HG02840 (cell line): ENCODE data around the gene UCN.

Experiments used
- ATAC-seq: cut with Tn5 transposase; IDR thresholded peaks from one replicate; pipeline ENCODE4 v1.9.1; 2021; ENCODE audit warnings: mild to moderate bottlenecking, moderate library complexity, moderate number of reproducible peaks; ENCODE audit not compliant: unreplicated experiment, low FRiP score

UCN gene

GRCh38 chr2:27263287-27264252 lies 44.7 kb downstream of the UCN start:
- no peak for ATAC-seq

- ATAC-seq, result no peak
Measured at GRCh38 chr2:27262379-27263286, 45.6 kb downstream of the UCN start, which contains the start of gene SLC30A3. Gene SLC30A3, minus strand, starts transcription at chr2:27263047. Its CDS starts 141 bp downstream, at chr2:27262906.

- no peak for ATAC-seq
Measured at GRCh38 chr2:27261926-27262298, 46.3 kb downstream of the UCN start.

- no peak for ATAC-seq
Measured at GRCh38 chr2:27261241-27261925, 46.9 kb downstream of the UCN start.

GRCh38 chr2:27258051-27258450 lies 50.2 kb downstream of the UCN start:
- ATAC-seq, result no peak
